PFSK-1 (cell line): ENCODE data around the gene DOK5.

Experiments
- FOXP2 ChIP-seq: optimal IDR thresholded peaks from 2 replicates; pipeline ENCODE3; 2011; ENCODE audit warnings: borderline replicate concordance, control low read depth, inconsistent platforms; ENCODE audit not compliant: insufficient read depth; ENCODE audit errors: extremely low read length, extremely low read depth
- POLR2AphosphoS5 ChIP-seq: IDR thresholded peaks from 2 replicates; pipeline ENCODE4 v1.6.1; 2012; ENCODE audit warnings: low read depth, mild to moderate bottlenecking, control low read depth, low read length, moderate library complexity
- SIN3A ChIP-seq: IDR thresholded peaks from 2 replicates; pipeline ENCODE4 v1.6.1; 2012; ENCODE audit warnings: mild to moderate bottlenecking, low read length, moderate library complexity, borderline replicate concordance; ENCODE audit not compliant: insufficient read depth
- TAF1 ChIP-seq: IDR thresholded peaks from 2 replicates; pipeline ENCODE4 v1.6.1; 2012; ENCODE audit warnings: low read length, control low read depth, borderline replicate concordance; ENCODE audit not compliant: insufficient read depth
- TF ChIP-seq, protein P1 (sequence below), 2 experiments: IDR thresholded peaks; 2 replicates each; pipeline versions ENCODE4 v1.6.1 to v1.8.0; 2011 to 2012; ENCODE audit warnings: low read depth in 2 of 2, low read length in 2 of 2, control low read depth in 1 of 2, inconsistent platforms in 1 of 2, mild to moderate bottlenecking in 1 of 2, moderate library complexity in 1 of 2; ENCODE audit not compliant: insufficient read depth in 1 of 2

The DOK5 gene

DNA sequence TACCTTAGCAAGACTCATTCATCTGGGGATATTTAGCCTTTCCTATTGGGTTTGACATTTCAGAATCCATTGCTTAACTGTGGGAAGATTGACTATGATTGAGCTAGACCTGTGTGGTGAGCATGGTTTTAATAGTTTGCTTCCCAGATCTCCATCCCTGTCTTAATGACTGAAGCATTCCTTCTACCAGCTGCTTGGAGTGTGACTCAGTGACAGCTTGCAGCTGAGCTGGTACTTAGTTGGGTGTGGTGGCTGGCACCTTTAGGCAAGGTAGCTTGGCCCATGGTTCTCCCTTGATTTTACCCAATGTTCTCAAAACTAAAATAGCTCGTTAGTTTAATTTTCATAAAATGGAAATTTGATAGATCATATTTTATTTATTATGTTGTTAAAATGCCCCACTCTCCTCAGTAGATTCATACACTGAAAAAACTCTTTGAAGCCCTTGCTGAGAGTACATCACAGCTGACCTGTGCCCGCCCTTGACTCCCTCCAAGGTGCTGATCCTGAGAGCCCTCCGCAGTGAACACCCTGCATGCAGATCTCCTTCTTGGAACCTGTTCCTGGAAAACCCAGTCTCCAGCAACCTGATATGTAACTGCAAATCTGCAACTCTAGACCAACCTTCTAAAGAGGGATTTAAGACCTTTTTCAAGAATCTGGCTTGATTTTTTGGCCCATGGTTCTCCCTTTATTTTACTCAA, 19.1 kb downstream of the DOK5 start:
- TF ChIP-seq FOXP2 (no peak), SIN3A (no peak), POLR2AphosphoS5 (no peak), TAF1 (no peak)
- TF ChIP-seq, protein P1, sequence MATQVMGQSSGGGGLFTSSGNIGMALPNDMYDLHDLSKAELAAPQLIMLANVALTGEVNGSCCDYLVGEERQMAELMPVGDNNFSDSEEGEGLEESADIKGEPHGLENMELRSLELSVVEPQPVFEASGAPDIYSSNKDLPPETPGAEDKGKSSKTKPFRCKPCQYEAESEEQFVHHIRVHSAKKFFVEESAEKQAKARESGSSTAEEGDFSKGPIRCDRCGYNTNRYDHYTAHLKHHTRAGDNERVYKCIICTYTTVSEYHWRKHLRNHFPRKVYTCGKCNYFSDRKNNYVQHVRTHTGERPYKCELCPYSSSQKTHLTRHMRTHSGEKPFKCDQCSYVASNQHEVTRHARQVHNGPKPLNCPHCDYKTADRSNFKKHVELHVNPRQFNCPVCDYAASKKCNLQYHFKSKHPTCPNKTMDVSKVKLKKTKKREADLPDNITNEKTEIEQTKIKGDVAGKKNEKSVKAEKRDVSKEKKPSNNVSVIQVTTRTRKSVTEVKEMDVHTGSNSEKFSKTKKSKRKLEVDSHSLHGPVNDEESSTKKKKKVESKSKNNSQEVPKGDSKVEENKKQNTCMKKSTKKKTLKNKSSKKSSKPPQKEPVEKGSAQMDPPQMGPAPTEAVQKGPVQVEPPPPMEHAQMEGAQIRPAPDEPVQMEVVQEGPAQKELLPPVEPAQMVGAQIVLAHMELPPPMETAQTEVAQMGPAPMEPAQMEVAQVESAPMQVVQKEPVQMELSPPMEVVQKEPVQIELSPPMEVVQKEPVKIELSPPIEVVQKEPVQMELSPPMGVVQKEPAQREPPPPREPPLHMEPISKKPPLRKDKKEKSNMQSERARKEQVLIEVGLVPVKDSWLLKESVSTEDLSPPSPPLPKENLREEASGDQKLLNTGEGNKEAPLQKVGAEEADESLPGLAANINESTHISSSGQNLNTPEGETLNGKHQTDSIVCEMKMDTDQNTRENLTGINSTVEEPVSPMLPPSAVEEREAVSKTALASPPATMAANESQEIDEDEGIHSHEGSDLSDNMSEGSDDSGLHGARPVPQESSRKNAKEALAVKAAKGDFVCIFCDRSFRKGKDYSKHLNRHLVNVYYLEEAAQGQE (IDR thresholded peaks at IDR 0.05; ENCODE audit: insufficient read depth in 1 of 2, low read depth in 2 of 2, low read length in 2 of 2): no peak

DNA sequence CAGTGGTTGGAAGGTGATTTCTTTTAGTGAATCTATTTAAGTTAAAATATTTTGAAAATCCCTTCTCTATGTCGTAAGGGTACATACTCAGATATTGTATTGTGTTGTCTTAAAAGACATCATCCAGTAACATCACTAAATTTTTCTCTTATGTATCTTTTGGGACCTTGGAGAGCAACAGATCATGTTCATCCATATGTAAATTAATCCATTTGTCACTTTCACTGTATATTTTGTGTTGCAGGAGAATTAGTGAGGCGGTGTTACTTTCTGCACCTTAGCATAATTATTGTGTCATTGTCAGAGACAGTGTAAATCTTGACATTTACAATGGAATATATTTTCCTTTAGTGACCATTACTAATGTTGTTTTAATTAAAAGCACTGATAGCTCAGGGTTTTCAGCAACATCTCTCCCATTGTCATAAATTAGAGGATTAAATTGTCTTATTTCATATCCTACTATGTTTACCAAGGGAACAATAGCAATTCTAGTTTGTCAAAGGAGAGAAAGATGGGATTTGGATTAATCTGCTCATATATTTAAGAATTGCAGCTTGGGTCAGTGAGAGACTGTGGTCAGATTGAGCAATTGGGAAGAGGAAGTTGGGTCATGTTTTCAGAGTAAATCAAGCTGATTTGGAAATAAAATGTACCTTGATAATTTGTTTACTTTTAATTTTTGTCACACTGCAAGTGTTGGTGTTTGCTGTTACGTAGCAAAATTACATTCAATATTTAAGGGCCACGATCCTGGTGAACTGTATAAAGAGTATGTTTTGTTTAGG, 22.7 kb downstream of the DOK5 start:
- TF ChIP-seq POLR2AphosphoS5: no peak
- no peak for TF ChIP-seq TAF1
- TF ChIP-seq, protein P1 (IDR thresholded peaks at IDR 0.05; ENCODE audit: insufficient read depth in 1 of 2, low read depth in 2 of 2, low read length in 2 of 2): no peak
- TF ChIP-seq FOXP2: no peak
- TF ChIP-seq SIN3A: no peak

DNA sequence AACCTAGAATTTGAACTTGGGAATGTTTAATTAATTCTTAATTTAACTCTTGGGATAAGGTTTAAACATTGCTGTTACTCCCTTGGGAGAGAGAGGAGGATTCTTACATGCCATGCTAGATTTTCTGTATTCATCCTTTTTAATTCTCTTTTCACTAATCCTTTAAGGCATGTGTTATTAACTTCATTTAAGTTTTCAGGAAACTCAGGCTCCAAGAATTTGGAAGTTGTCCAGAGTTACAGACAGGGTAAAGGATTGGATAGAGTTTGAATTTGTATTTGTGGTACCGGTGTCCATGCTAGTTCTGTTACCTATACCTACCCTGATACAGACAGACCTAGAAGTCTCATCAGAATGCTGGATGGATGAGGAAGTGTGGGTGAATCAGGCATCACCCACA, 23.7 kb downstream of the DOK5 start:
- TF ChIP-seq SIN3A (no peak), TAF1 (no peak), FOXP2 (no peak), POLR2AphosphoS5 (no peak)
- TF ChIP-seq, protein P1 (IDR thresholded peaks at IDR 0.05; ENCODE audit: insufficient read depth in 1 of 2, low read depth in 2 of 2, low read length in 2 of 2): no peak

GRCh38 chr20:54502179-54502578, 26.8 kb downstream of the DOK5 start:
- TF ChIP-seq POLR2AphosphoS5 (no peak), FOXP2 (no peak), SIN3A (no peak), TAF1 (no peak)
- TF ChIP-seq, protein P1 (IDR thresholded peaks at IDR 0.05; ENCODE audit: insufficient read depth in 1 of 2, low read depth in 2 of 2, low read length in 2 of 2): no peak
